Breast epithelium (tissue), 3 donors: ENCODE measurements around the gene C19orf25.

ENCODE experiments used
- POLR2A ChIP-seq: fragments of 450-650 bp; IDR thresholded peaks from one replicate; pipeline ENCODE4 v1.6.1; 2016; ENCODE audit warnings: antibody characterized with exemption, mild to moderate bottlenecking, moderate library complexity
- POLR2AphosphoS5 ChIP-seq, 3 donors: sonication (generic); formaldehyde crosslinking; IDR thresholded peaks; one replicate each; pipeline ENCODE4 v1.6.1; 2017; ENCODE audit warnings: antibody characterized with exemption in 3 of 3
- TF ChIP-seq, protein P1 (sequence below), 3 donors: fragments of 450-650 bp; IDR thresholded peaks; one replicate each; pipeline ENCODE4 v1.5.1; 2016 to 2017; ENCODE audit warnings: antibody characterized with exemption in 3 of 3, mild to moderate bottlenecking in 3 of 3, moderate library complexity in 3 of 3

DNA sequence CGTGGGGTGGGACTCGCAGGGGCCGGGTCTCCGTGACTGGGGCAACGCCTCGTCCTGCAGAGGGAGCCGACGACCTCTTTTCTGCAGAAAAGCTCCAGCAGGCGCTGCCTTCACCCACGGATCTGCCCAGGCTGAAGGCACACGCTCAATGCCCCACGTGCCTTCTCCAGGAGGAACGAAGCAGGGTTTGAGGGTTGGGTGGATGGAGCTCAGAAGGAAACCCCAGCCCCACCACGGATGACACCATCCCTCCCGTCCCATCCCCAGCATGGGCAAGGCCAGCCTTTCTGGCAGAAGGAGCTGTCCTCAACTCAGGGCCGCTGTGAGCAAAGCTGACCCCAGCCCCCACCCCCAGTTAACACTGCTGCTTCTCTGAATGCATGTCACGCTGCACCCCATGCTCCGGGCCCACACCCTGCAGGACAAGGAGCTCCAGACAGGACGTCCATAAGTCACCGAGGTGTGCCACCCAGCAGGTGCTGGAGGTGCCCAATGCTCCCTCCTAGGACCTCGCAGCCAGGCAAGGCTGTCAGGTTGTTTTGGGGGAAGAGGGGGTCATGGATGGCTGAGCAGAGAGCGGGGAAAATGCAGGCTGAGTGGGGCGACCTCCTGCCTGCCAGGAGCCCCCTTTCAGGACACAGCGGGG, 7.4 kb downstream of the C19orf25 start:
- TF ChIP-seq, protein P1, sequence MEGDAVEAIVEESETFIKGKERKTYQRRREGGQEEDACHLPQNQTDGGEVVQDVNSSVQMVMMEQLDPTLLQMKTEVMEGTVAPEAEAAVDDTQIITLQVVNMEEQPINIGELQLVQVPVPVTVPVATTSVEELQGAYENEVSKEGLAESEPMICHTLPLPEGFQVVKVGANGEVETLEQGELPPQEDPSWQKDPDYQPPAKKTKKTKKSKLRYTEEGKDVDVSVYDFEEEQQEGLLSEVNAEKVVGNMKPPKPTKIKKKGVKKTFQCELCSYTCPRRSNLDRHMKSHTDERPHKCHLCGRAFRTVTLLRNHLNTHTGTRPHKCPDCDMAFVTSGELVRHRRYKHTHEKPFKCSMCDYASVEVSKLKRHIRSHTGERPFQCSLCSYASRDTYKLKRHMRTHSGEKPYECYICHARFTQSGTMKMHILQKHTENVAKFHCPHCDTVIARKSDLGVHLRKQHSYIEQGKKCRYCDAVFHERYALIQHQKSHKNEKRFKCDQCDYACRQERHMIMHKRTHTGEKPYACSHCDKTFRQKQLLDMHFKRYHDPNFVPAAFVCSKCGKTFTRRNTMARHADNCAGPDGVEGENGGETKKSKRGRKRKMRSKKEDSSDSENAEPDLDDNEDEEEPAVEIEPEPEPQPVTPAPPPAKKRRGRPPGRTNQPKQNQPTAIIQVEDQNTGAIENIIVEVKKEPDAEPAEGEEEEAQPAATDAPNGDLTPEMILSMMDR (IDR thresholded peaks at IDR 0.05) = no peak
- TF ChIP-seq POLR2A (no peak), POLR2AphosphoS5 (IDR thresholded peaks at IDR 0.05) (no peak)
